Effector memory CD4-positive, alpha-beta T cell (primary cell): ENCODE data around the gene PLEKHA7.
"Not testable (repeated sequence)": the region's sequence is repeated elsewhere in the genome, so short reads cannot be mapped to it uniquely, and the experiment has no call there.

ENCODE experiments used
- DNase-seq, 3 donors: peaks; one replicate each; pipeline ENCODE4 v3.0.0-alpha.2; 2020
- H3K27ac ChIP-seq: 2 replicates; pipeline ENCODE4 v1.7.0; 2013; ENCODE audit warnings: mild to moderate bottlenecking, low read length, moderate library complexity; ENCODE audit not compliant: insufficient read depth, poor library complexity, severe bottlenecking
- H3K27me3 ChIP-seq: replicated peaks from 2 replicates; pipeline ENCODE4 v1.7.0; 2013; ENCODE audit warnings: mild to moderate bottlenecking, low read length; ENCODE audit not compliant: insufficient read depth, control insufficient read depth, poor library complexity, severe bottlenecking
- H3K36me3 ChIP-seq: 2 replicates; pipeline ENCODE4 v1.7.0; 2013; ENCODE audit warnings: mild to moderate bottlenecking, low read length, moderate library complexity; ENCODE audit not compliant: control insufficient read depth, insufficient read depth
- H3K4me1 ChIP-seq: 2 replicates; pipeline ENCODE4 v1.7.0; 2013; ENCODE audit warnings: low read length, mild to moderate bottlenecking; ENCODE audit not compliant: control insufficient read depth, insufficient read depth, poor library complexity, severe bottlenecking
- H3K4me3 ChIP-seq: 2 replicates; pipeline ENCODE4 v1.7.0; 2013; ENCODE audit warnings: low read length, low read depth, mild to moderate bottlenecking; ENCODE audit not compliant: insufficient read depth, poor library complexity, severe bottlenecking
- H3K9me3 ChIP-seq: 2 replicates; pipeline ENCODE4 v1.7.0; 2013; ENCODE audit warnings: mild to moderate bottlenecking, low read length, moderate library complexity; ENCODE audit not compliant: control insufficient read depth
- total RNA-seq, 3 donors: gene quantifications; one replicate each; lab custom pipeline; 2026; lab: John Stamatoyannopoulos, UW

The PLEKHA7 gene, protein sequence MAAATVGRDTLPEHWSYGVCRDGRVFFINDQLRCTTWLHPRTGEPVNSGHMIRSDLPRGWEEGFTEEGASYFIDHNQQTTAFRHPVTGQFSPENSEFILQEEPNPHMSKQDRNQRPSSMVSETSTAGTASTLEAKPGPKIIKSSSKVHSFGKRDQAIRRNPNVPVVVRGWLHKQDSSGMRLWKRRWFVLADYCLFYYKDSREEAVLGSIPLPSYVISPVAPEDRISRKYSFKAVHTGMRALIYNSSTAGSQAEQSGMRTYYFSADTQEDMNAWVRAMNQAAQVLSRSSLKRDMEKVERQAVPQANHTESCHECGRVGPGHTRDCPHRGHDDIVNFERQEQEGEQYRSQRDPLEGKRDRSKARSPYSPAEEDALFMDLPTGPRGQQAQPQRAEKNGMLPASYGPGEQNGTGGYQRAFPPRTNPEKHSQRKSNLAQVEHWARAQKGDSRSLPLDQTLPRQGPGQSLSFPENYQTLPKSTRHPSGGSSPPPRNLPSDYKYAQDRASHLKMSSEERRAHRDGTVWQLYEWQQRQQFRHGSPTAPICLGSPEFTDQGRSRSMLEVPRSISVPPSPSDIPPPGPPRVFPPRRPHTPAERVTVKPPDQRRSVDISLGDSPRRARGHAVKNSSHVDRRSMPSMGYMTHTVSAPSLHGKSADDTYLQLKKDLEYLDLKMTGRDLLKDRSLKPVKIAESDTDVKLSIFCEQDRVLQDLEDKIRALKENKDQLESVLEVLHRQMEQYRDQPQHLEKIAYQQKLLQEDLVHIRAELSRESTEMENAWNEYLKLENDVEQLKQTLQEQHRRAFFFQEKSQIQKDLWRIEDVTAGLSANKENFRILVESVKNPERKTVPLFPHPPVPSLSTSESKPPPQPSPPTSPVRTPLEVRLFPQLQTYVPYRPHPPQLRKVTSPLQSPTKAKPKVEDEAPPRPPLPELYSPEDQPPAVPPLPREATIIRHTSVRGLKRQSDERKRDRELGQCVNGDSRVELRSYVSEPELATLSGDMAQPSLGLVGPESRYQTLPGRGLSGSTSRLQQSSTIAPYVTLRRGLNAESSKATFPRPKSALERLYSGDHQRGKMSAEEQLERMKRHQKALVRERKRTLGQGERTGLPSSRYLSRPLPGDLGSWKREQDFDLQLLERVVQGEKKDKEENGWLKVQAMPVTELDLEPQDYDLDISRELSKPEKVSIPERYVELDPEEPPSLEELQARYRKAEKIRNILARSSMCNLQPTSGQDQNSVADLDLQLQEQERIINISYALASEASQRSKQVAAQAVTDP
- 8.3 to 14.7 (median 11.2) reads per million in 3 donors for total RNA-seq

DNA sequence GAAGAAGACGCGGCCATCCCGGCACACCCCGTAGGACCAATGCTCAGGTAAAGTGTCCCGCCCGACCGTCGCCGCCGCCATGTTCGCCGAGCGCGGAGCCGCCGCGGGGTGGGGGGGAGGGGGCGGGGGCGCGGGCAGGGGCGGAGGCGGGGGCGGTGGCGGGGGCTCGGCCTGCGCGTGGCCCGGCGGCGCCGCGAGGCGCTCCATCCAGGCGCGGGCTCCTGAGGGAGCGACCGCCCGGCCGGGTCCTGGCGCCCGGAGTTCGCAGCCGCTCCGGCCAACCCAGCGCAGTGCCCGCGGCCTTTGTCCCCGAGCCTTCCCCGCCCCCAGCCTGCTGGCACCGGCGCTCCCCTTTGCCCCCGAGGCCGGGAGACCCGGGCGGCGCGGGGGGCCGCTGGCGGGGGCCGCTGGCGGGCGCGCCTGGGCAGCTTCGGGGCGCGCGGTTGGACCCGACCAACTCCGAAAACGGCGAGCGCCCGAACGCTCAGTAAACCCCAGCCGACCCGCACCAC lies at the start of gene PLEKHA7:
Gene PLEKHA7, minus strand, starts transcription at position 94 of the 512 bp plus-strand sequence. Its CDS starts 13 bp downstream, at position 81.
- peak in 1 of 3 donors; percentile 9 for DNase-seq
- H3K4me1 ChIP-seq: peaks cover 9% of the 10 kb centered on the region
- H3K27me3 ChIP-seq: no peaks in the 10 kb centered on the region
- no peak within 1 kb of the TSS for H3K27ac ChIP-seq
- no peaks in the 10 kb centered on the region for H3K9me3 ChIP-seq
- H3K4me3 ChIP-seq: peak within 1 kb of the TSS; percentile 64
- no peaks in the 10 kb centered on the region for H3K36me3 ChIP-seq

DNA sequence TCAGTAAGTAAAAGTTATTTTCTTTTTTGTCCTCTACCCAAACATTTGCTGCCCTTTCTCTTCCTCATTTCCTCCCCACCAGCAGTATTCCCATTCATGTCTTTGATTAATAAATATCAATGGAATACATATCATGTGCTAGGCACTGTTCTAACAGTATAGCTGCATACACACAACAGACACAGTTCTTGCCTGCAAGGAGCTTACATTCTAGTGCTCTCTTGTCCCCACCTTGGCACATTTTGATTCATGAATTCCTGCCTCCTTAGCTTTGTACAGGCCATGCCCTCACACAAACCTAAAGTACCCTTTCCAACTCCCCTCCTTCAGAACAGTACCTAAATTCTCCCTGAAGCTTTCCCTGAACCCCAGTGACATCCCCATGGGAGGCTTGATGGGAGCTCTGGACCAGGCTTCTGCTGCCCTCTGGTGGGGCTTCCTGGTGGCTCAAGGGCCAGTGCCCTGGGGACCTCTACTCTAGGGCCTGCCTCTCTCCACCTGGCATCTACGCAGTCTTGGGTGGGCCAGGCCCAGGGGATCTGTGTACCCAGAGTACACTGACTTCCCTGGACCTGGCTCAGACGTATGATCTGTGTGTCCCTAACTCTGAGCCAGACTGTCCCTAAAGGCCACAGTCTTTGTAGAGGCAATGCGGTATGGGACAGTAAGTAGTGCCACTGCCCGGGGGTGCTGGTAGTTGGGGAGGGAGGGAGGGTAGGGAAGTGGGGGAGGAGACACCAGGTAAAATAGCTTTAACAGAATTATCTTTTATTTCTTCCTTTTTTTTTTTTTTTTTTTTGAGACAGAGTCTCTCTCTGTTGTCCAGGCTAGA lies 49.2 kb upstream of the PLEKHA7 start:
- no peaks in the 10 kb centered on the region for H3K36me3 ChIP-seq
- no peak overlapping the region for H3K4me3 ChIP-seq
- no peaks in the 10 kb centered on the region for H3K4me1 ChIP-seq
- H3K27me3 ChIP-seq: no peaks in the 10 kb centered on the region
- H3K27ac ChIP-seq: no peak overlapping the region
- DNase-seq: peak in 2 of 3 donors; percentile 9 to 14
- H3K9me3 ChIP-seq: no peaks in the 10 kb centered on the region

DNA sequence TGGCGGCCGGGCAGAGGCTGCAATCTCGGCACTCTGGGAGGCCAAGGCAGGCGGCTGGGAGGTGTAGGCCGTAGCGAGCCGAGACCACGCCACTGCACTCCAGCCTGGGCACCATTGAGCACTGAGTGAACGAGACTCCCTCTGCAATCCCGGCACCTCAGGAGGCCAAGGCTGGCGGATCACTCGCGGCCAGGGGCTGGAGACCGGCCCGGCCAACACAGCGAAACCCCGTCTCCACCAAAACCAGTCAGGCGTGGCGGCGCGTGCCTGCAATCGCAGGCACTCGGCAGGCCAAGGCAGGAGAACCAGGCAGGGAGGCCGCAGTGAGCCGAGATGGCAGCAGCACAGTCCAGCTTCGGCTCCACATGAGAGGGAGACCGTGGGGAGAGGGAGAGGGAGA lies 36.9 kb upstream of the PLEKHA7 start:
- not testable (repeated sequence) for H3K27me3 ChIP-seq, H3K27ac ChIP-seq, H3K9me3 ChIP-seq, H3K4me1 ChIP-seq, H3K36me3 ChIP-seq, DNase-seq, H3K4me3 ChIP-seq

DNA sequence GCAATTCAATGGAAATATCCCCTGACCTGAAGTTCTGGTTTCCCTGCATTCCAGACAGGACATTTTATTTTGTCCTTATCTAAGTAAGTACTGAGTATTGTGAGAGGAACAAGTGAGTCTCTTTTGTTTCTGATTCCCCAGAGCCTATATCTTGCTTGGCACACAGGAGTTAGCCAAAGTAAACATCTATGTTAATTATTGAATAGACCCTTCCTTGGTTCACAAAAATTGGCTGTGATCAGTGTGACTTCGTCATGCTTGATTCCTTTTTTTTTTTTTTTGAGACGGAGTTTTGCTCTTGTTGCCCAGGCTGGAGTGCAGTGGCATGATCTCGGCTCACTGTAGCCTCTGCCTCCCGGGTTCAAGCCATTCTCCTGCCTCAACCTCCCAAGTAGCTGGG lies 34.3 kb upstream of the PLEKHA7 start:
- not testable (repeated sequence) for H3K27ac ChIP-seq, DNase-seq, H3K4me3 ChIP-seq, H3K4me1 ChIP-seq, H3K9me3 ChIP-seq, H3K27me3 ChIP-seq, H3K36me3 ChIP-seq

DNA sequence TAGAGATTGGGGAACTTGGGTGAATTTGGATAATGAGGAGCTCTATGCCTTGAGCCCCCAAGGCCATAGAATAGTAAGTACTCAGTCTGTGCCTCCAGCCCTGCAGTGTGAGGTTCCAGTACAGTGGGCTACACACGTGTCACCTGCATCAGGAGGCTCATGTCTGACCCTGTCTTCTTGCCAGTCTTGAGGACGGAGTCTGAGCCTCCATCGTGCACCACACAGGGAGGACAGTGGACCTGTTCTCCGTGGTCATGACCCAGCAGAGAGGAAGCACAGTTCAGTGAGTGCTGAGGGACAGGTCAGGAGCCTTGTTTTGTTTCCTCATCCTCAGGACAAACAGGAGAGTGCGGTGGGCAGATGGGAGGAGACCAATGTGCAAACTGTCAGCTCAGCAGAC lies 32.5 kb upstream of the PLEKHA7 start:
- H3K27ac ChIP-seq: no peak overlapping the region
- H3K4me3 ChIP-seq: no peak overlapping the region
- no peaks in the 10 kb centered on the region for H3K27me3 ChIP-seq
- H3K4me1 ChIP-seq: no peaks in the 10 kb centered on the region
- DNase-seq: no peak
- no peaks in the 10 kb centered on the region for H3K36me3 ChIP-seq
- H3K9me3 ChIP-seq: no peaks in the 10 kb centered on the region

DNA sequence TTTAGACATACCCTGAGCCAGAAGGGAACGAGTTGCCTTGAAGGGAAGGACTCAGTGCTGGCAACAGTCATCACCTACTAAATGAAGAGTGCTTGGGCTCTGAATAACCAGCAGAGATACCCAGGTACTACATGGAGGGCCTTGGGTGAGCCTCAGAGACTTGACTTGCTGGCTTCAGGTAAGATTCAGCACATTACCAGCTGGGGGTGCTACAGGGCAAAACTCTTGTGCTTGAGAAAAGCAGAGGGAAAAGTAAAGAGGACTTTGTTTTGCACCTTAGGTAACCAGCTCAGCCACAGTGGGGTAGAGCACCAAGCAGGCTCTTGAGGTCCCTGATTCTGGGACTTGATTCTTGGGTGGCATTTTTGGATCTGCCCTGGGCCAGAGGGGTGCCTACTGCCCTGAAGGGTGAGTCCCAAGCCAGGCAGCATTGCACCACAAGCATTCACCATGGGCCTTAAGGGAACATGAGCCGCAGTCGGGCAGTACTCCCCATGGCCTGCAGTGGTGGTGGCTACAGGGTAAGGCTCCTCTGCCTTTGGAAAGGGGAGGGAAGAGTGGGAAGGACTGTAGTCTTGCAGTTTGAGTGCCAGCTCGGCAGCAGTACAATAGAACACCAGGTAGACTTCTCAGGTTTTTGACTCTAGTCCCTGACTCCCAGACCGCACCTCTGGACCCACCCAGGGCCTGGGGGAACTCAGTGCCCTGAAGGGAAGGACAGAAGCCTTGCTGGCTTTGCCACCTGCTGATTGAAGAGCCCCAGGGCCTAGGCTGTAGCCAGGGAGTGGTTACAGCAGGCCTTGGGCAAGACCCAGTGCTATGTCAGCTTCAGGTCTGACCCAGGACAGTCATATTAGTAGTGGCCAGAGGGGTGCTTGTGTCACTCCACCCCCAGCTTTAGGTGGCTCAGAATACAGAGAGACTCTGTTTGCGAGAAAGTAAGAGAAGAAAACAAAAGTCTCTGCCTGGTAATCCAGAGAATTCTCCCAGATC lies 22.7 kb upstream of the PLEKHA7 start:
- Histone ChIP-seq H3K9me3 (no peaks in the 10 kb centered on the region), H3K4me3 (no peak overlapping the region), H3K27me3 (no peaks in the 10 kb centered on the region), H3K36me3 (no peaks in the 10 kb centered on the region), H3K4me1 (no peaks in the 10 kb centered on the region), H3K27ac (no peak overlapping the region)
- no peak for DNase-seq

DNA sequence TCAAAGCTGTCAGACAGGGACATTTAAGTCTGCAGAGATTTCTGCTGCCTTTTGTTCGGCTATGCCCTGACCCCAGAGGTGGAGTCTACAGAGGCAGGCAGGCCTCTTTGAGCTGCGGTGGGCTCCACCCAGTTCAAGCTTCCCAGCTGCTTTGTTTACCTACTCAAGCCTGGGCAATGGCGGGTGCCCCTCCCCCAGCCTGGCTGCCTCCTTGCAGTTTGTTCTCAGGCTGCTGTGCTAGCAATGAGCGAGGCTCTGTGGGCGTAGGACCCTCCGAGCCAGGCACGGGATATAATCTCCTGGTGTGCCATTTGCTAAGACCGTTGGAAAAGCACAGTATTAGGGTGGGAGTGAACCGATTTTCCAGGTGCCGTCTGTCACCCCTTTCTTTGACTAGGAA lies 19.8 kb upstream of the PLEKHA7 start:
- DNase-seq, H3K36me3 ChIP-seq, H3K4me3 ChIP-seq, H3K9me3 ChIP-seq, H3K27me3 ChIP-seq, H3K4me1 ChIP-seq, H3K27ac ChIP-seq: not testable (repeated sequence)

DNA sequence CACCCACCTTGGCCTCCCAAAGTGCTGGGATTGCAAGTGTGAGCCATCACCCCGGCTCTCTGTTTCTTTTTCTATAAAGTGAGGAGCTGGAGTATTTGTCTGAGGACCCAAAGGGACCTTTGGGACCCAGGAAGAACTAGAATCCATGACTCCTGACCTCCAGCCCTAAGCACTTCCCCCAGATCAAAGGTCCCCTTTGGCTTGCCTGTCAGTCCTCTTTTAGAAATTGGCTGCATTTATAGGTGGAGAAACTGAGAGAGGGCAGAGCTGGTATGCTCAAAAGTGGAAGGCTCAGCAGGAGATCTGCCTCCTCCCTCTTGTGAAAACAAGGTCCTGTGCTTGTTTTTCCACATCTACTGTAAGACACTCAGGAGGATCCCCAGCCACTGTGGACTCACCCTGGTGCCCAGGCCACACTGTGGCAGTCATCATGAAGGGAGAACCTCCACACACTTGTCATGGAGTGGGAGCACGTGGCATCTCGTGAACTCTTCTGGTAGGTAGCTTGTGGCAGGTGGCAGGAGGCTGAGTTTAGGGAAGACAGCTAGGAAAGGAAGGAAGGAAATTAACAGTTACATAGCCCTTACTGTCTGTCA lies 12.4 kb upstream of the PLEKHA7 start:
- H3K4me1 ChIP-seq: no peaks in the 10 kb centered on the region
- H3K4me3 ChIP-seq: no peak overlapping the region
- no peak for DNase-seq
- H3K9me3 ChIP-seq: no peaks in the 10 kb centered on the region
- H3K27ac ChIP-seq: no peak overlapping the region
- H3K36me3 ChIP-seq: no peaks in the 10 kb centered on the region
- no peaks in the 10 kb centered on the region for H3K27me3 ChIP-seq
